Muscle of arm (tissue), 12 donors: ENCODE data around the gene KDM2A. TPM values are rescaled to one million over a fixed set of nuclear protein-coding genes. Genes with fewer than 3 reads are reported as not detected.

Experiments
- DNase-seq: peaks from one replicate; pipeline ENCODE4 v3.0.0-alpha.2; 2013
- polyA plus RNA-seq, 12 donors: library from polyadenylated mRNA; unstranded; fragments of 120-200 nt; gene quantifications; one replicate each; pipeline ENCODE4 v1.2.1, GENCODE V29; 2013; ENCODE audit not compliant: insufficient read length in 12 of 12

KDM2A gene
- polyA plus RNA-seq, 12 donors: 51.7 to 115 (median 57.1) TPM

- DNase-seq: no peak
Observed at GRCh38 chr11:67300756-67301312, 181.8 kb downstream of the KDM2A start.

- DNase-seq: no peak
Observed at GRCh38 chr11:67301313-67301921, 182.4 kb downstream of the KDM2A start.

GRCh38 chr11:67301951-67302516, 183.0 kb downstream of the KDM2A start:
- DNase-seq: no peak

- no peak for DNase-seq
Observed at GRCh38 chr11:67302571-67303131, 183.6 kb downstream of the KDM2A start.

- no peak for DNase-seq
Observed at GRCh38 chr11:67303132-67303834, 184.2 kb downstream of the KDM2A start, which contains the start of gene SSH3. Gene SSH3, plus strand, starts transcription at chr11:67303530. Its CDS starts 96 bp downstream, at chr11:67303626.

- DNase-seq: no peak
Observed at GRCh38 chr11:67303835-67304411, 184.9 kb downstream of the KDM2A start.

GRCh38 chr11:67304511-67305113, 185.5 kb downstream of the KDM2A start:
- DNase-seq: no peak

- no peak for DNase-seq
Observed at GRCh38 chr11:67306769-67307544, 187.9 kb downstream of the KDM2A start.

- no peak for DNase-seq
Observed at GRCh38 chr11:67307545-67308001, 188.5 kb downstream of the KDM2A start.

Other genes with a start within 250 kb of the KDM2A start
- 10 to 100 TPM in 10 of 12 donors, 1 to 10 TPM in 1, not detected in 1; 5.3 to 22.8 (median 15.5) TPM for gene PC, start 160.9 kb upstream of the KDM2A start, polyA plus RNA-seq
- gene C11orf86, start 144.0 kb upstream of the KDM2A start, polyA plus RNA-seq: not detected
- under 1 TPM in 9 of 12 donors, not detected in 3; 0.04 to 0.27 (median 0.08) TPM for gene SYT12, start 96.1 kb upstream of the KDM2A start, polyA plus RNA-seq
- 10 to 100 TPM in 9 of 12 donors, 1 to 10 TPM in 2, not detected in 1; 7.4 to 20.7 (median 11.6) TPM for gene RHOD, start 62.4 kb upstream of the KDM2A start, polyA plus RNA-seq
- 10 to 100 TPM in 11 of 12 donors, not detected in 1; 40.2 to 56.4 (median 48.0) TPM for gene GRK2, start 147.2 kb downstream of the KDM2A start, polyA plus RNA-seq
- 10 to 100 TPM in 11 of 12 donors, not detected in 1; 18.8 to 47.7 (median 24.5) TPM for gene ANKRD13D, start 170.0 kb downstream of the KDM2A start, polyA plus RNA-seq
- gene SSH3, start 184.3 kb downstream of the KDM2A start, polyA plus RNA-seq: 10 to 100 TPM in 11 of 12 donors, not detected in 1; 11.8 to 24.5 (median 15.3) TPM
- 10 to 100 TPM in 11 of 12 donors, not detected in 1; 19.0 to 36.9 (median 25.9) TPM for gene POLD4, start 234.3 kb downstream of the KDM2A start, polyA plus RNA-seq